Measurements from ENCODE around the gene TTC39B.

The TTC39B gene

DNA sequence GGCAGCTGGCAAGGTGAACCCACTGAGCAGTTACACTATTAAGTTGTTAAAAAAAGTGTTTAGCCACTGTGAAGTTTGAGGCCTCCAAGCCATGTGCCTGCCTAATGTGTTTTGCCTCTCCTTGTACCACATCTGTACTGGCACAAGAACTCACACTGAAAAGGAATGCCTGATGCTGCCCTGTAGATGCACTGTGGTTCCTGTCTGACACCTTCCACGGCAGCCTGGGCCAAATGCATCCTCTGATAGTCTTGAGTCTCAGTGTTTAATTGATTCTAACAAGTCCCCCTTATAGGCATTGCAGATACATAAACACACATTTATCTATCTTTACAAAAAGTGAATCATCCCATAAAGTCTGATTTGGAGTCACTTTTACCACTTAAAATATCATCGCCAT lies 169.9 kb downstream of the TTC39B start:
- no peak overlapping the region for H3K27ac ChIP-seq
- TF ChIP-seq, protein P1, sequence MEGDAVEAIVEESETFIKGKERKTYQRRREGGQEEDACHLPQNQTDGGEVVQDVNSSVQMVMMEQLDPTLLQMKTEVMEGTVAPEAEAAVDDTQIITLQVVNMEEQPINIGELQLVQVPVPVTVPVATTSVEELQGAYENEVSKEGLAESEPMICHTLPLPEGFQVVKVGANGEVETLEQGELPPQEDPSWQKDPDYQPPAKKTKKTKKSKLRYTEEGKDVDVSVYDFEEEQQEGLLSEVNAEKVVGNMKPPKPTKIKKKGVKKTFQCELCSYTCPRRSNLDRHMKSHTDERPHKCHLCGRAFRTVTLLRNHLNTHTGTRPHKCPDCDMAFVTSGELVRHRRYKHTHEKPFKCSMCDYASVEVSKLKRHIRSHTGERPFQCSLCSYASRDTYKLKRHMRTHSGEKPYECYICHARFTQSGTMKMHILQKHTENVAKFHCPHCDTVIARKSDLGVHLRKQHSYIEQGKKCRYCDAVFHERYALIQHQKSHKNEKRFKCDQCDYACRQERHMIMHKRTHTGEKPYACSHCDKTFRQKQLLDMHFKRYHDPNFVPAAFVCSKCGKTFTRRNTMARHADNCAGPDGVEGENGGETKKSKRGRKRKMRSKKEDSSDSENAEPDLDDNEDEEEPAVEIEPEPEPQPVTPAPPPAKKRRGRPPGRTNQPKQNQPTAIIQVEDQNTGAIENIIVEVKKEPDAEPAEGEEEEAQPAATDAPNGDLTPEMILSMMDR (IDR thresholded peaks at IDR 0.05) = no peak
- no peak for TF ChIP-seq ZFX (IDR thresholded peaks at IDR 0.05; ENCODE audit: borderline replicate concordance)

- H3K27ac ChIP-seq = no peak overlapping the region
- no peak for TF ChIP-seq ZFX (IDR thresholded peaks at IDR 0.05; ENCODE audit: borderline replicate concordance)
- TF ChIP-seq, protein P1 (IDR thresholded peaks at IDR 0.05) = no peak
Observed at GRCh38 chr9:15136646-15137045, 170.4 kb downstream of the TTC39B start.

GRCh38 chr9:15135164-15135792 lies 171.7 kb downstream of the TTC39B start:
- H3K27ac ChIP-seq = no peak overlapping the region
- TF ChIP-seq ZFX (IDR thresholded peaks at IDR 0.05; ENCODE audit: borderline replicate concordance) = no peak
- TF ChIP-seq, protein P1 (IDR thresholded peaks at IDR 0.05) = peak; percentile 82

GRCh38 chr9:15133488-15133887 lies 173.5 kb downstream of the TTC39B start:
- TF ChIP-seq, protein P1 (IDR thresholded peaks at IDR 0.05) = no peak
- TF ChIP-seq ZFX (IDR thresholded peaks at IDR 0.05; ENCODE audit: borderline replicate concordance) = no peak
- no peak overlapping the region for H3K27ac ChIP-seq

DNA sequence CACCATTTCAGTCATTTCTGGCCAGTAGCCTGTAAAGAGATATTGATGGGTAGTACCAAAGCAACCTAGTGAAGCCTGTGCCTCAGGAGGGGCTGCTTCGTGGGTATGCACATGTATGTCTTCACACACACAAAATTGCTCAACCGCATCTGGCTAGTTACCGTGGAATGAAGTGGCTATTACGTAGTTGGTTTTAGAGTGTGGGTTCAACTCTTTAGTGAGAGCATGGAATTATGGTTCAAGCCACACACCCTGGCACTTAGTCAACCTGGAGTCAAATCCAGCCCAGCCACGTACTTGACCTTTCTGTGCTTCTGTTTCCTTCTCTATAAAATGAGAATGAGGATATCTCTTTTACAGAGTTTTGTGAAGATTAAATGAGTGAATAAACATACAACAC lies 174.9 kb downstream of the TTC39B start:
- TF ChIP-seq, protein P1 (IDR thresholded peaks at IDR 0.05) = no peak
- no peak for TF ChIP-seq ZFX (IDR thresholded peaks at IDR 0.05; ENCODE audit: borderline replicate concordance)
- no peak overlapping the region for H3K27ac ChIP-seq

GRCh38 chr9:15131094-15131493 lies 175.9 kb downstream of the TTC39B start:
- TF ChIP-seq ZFX (IDR thresholded peaks at IDR 0.05; ENCODE audit: borderline replicate concordance) = no peak
- TF ChIP-seq, protein P1 (IDR thresholded peaks at IDR 0.05) = no peak
- H3K27ac ChIP-seq = no peak overlapping the region

DNA sequence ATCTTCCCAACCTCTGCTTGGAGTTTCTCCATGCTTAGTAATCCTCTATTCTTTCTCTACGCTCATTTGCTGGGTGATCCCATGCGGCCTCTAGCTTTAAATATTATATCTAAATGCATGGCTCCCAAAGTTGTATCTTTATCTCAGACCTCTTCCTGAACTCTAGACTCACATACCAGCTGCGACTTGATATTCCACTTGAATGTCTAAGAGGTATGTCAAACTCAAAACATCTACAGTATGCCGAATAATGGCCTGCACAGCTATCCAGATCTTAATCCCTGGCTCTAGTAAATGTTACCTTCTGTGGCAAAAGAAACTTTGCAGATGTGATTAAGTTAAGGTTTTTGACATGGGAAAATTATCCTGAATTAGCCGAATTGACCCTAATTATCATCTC lies 179.2 kb downstream of the TTC39B start:
- H3K27ac ChIP-seq = no peak overlapping the region
- TF ChIP-seq, protein P1 (IDR thresholded peaks at IDR 0.05) = no peak
- no peak for TF ChIP-seq ZFX (IDR thresholded peaks at IDR 0.05; ENCODE audit: borderline replicate concordance)
